Cardiac muscle cell (in vitro differentiated cells and primary cell): Measurements from ENCODE around the gene SPPL3. TPM values are rescaled to one million over a fixed set of nuclear protein-coding genes. Genes with fewer than 3 reads are reported as not detected.

Experiments used
- DNase-seq, 2 donors: peaks; one replicate each; pipeline versions ENCODE4 v3.0.0 to v3.0.0-alpha.2; 2010 to 2017; ENCODE audit warnings: low read depth in 1 of 2, low spot score in 1 of 2
- H3K27ac ChIP-seq: fragments of 200-600 bp; sonication (generic); 2 replicates; pipeline ENCODE4 v1.5.1; 2016
- H3K27me3 ChIP-seq: fragments of 200-600 bp; sonication (generic); 2 replicates; pipeline ENCODE4 v1.6.0; 2016; ENCODE audit warnings: control low read depth
- H3K36me3 ChIP-seq: fragments of 200-600 bp; sonication (generic); 2 replicates; pipeline ENCODE4 v1.5.1; 2016; ENCODE audit warnings: control low read depth
- H3K4me1 ChIP-seq: fragments of 200-600 bp; sonication (generic); 2 replicates; pipeline ENCODE4 v1.8.1; 2017; ENCODE audit warnings: low read depth, mild to moderate bottlenecking, mixed run types
- H3K4me3 ChIP-seq: fragments of 200-600 bp; sonication (generic); 2 replicates; pipeline ENCODE4 v1.5.1; 2016; ENCODE audit warnings: mild to moderate bottlenecking
- H3K9me3 ChIP-seq: fragments of 200-600 bp; sonication (generic); 2 replicates; pipeline ENCODE4 v1.5.1; 2017; ENCODE audit warnings: low read depth, mild to moderate bottlenecking, control low read depth
- polyA plus RNA-seq: library from polyadenylated mRNA; unstranded; fragments of >200 nt; fragmentation: Nextera tagmentation; extraction: Ambion mirVana; gene quantifications from 2 replicates; pipeline ENCODE4 v1.2.1, GENCODE V29; 2016
- total RNA-seq: library from RNA; depleted of rRNA; stranded (reverse); fragments of >200 nt; gene quantifications from 2 replicates; pipeline ENCODE4 v1.2.3, GENCODE V29; 2016
- TF ChIP-seq, protein P1 (sequence below): IDR thresholded peaks from 2 replicates; pipeline ENCODE4 v1.5.1; 2012; ENCODE audit warnings: low read depth, mild to moderate bottlenecking, low read length

SPPL3 gene
- total and polyA plus RNA-seq, 2 experiments from 2014 or later: 26.9 to 111 TPM

GRCh38 chr12:120725151-120725658, 179.0 kb downstream of the SPPL3 start:
- Histone ChIP-seq H3K27me3 (no peaks in the 10 kb centered on the region), H3K9me3 (no peaks in the 10 kb centered on the region), H3K27ac (no peak overlapping the region), H3K4me3 (peak overlapping the region; percentile 42), H3K4me1 (peaks cover 4% of the 10 kb centered on the region), H3K36me3 (peaks cover 27% of the 10 kb centered on the region)
- no peak for DNase-seq
- TF ChIP-seq, protein P1, sequence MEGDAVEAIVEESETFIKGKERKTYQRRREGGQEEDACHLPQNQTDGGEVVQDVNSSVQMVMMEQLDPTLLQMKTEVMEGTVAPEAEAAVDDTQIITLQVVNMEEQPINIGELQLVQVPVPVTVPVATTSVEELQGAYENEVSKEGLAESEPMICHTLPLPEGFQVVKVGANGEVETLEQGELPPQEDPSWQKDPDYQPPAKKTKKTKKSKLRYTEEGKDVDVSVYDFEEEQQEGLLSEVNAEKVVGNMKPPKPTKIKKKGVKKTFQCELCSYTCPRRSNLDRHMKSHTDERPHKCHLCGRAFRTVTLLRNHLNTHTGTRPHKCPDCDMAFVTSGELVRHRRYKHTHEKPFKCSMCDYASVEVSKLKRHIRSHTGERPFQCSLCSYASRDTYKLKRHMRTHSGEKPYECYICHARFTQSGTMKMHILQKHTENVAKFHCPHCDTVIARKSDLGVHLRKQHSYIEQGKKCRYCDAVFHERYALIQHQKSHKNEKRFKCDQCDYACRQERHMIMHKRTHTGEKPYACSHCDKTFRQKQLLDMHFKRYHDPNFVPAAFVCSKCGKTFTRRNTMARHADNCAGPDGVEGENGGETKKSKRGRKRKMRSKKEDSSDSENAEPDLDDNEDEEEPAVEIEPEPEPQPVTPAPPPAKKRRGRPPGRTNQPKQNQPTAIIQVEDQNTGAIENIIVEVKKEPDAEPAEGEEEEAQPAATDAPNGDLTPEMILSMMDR: no peak

- Histone ChIP-seq H3K36me3 (peaks cover 31% of the 10 kb centered on the region), H3K4me3 (no peak overlapping the region)
- TF ChIP-seq, protein P1: no peak
Measured at GRCh38 chr12:120724720-120725119, 179.4 kb downstream of the SPPL3 start.

DNA sequence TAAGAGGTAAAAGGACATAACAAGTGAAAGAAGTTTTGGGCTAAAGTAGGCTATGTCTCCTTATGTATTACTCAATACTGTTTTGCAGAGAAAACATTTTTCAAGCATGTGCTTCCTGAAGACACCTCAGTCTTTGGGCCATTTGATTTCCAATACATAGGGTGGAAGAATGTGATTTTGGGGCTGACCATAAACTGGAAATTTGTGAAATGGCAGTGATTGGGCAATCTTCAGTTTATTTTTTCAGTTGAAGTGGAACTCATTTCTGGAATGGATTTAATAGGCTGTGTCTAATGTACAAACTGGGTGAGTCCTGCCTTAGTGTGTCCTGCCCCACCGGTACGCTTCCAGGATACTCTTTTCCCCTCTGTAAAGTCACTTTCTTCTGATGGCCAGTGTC, 181.4 kb downstream of the SPPL3 start:
- H3K27me3 ChIP-seq: no peaks in the 10 kb centered on the region
- DNase-seq: no peak
- TF ChIP-seq, protein P1: no peak
- peaks cover 49% of the 10 kb centered on the region for H3K36me3 ChIP-seq
- H3K27ac ChIP-seq: no peak overlapping the region
- no peaks in the 10 kb centered on the region for H3K9me3 ChIP-seq
- H3K4me3 ChIP-seq: no peak overlapping the region
- peaks cover 4% of the 10 kb centered on the region for H3K4me1 ChIP-seq

More at GRCh38 chr12:120724720-120725119, 179.4 kb downstream of the SPPL3 start:
- H3K27me3 ChIP-seq: no peaks in the 10 kb centered on the region
- no peak overlapping the region for H3K27ac ChIP-seq
- DNase-seq: no peak
- H3K9me3 ChIP-seq: no peaks in the 10 kb centered on the region
- peaks cover 4% of the 10 kb centered on the region for H3K4me1 ChIP-seq

DNA sequence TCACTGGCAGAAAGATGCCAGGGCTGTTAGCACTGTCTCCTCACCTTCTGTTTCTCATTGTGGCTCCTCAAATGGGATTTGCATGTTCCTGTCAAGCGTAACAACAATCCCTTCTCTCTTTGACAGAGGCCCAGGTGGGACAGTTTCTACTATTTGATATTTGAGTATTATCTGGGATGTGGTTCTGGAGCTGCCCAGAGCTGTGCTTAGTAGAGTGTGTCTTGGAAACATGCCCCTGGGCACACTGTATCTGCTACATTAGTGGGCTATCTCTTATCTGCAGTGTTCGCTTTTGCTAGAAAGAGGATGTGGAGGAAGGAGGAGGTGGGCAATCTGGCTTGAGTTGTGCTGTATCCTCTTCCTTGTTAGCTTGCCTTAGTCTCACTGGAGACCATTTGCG, 182.3 kb downstream of the SPPL3 start:
- DNase-seq: no peak
- H3K4me3 ChIP-seq: no peak overlapping the region
- H3K9me3 ChIP-seq: no peaks in the 10 kb centered on the region
- no peaks in the 10 kb centered on the region for H3K27me3 ChIP-seq
- TF ChIP-seq, protein P1: no peak
- peaks cover 4% of the 10 kb centered on the region for H3K4me1 ChIP-seq
- H3K27ac ChIP-seq: no peak overlapping the region
- peaks cover 55% of the 10 kb centered on the region for H3K36me3 ChIP-seq

DNA sequence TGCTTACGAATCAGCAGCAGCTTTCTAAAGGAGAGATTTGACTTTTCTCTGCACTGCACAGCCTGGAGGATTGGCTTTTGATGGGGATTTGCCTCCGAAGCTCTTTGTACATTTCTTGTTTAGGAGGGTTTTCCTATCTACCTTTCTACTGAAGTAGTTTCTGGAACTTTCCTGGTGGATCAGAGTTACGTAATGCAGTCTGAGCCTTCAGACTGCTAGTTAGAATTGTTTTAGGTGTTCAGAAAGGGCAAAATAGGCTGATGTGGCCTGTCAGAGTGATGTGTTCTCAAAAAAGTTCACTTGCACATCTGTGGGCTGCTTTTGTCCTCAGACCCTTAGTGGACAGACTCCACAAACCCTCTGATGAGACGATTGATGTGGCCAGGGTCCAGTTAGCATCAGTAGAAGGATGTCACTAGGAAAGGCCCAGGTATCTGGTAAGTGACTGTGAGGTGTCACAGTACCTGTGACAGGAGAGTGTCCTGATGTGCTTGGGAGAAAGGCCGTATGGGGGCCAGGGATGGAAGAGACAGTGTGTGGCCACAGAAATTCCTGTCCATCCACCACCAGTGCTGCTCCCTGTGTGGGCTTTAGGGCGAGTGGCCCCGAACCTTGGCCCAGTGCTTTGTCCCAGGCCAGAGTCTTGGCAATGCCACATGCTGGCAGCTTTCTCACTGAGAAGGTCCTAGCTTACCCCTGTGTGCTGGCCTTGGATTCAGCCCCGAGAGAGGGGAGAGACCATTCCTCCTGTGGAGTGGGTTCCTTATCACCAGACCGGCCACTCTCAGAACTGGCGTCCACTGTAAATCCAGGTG, 183.0 kb downstream of the SPPL3 start:
- H3K9me3 ChIP-seq: no peaks in the 10 kb centered on the region
- H3K27ac ChIP-seq: no peak overlapping the region
- peaks cover 62% of the 10 kb centered on the region for H3K36me3 ChIP-seq

More for the DNA sequence above, 183.0 kb downstream of the SPPL3 start:
- TF ChIP-seq, protein P1: no peak
- Histone ChIP-seq H3K4me1 (peaks cover 4% of the 10 kb centered on the region), H3K4me3 (no peak overlapping the region), H3K27me3 (no peaks in the 10 kb centered on the region)
- DNase-seq: no peak
